GM20000 (cell line): Measurements from ENCODE around the gene CXCL16.

ENCODE experiments used
- DNase-seq: peaks from one replicate; pipeline ENCODE4 v3.0.0; 2012; ENCODE audit warnings: low spot score
- TF ChIP-seq, protein P1 (sequence below): IDR thresholded peaks from 2 replicates; pipeline ENCODE4 v1.5.1; 2012; ENCODE audit warnings: mild to moderate bottlenecking, control low read depth; ENCODE audit errors: extremely low read depth, missing control alignments

Gene CXCL16

GRCh38 chr17:4748686-4749085 is 9.0 kb upstream of the CXCL16 start:
- no peak for DNase-seq

GRCh38 chr17:4747847-4748246 is 8.1 kb upstream of the CXCL16 start:
- peak; percentile 46 for DNase-seq
- TF ChIP-seq, protein P1, sequence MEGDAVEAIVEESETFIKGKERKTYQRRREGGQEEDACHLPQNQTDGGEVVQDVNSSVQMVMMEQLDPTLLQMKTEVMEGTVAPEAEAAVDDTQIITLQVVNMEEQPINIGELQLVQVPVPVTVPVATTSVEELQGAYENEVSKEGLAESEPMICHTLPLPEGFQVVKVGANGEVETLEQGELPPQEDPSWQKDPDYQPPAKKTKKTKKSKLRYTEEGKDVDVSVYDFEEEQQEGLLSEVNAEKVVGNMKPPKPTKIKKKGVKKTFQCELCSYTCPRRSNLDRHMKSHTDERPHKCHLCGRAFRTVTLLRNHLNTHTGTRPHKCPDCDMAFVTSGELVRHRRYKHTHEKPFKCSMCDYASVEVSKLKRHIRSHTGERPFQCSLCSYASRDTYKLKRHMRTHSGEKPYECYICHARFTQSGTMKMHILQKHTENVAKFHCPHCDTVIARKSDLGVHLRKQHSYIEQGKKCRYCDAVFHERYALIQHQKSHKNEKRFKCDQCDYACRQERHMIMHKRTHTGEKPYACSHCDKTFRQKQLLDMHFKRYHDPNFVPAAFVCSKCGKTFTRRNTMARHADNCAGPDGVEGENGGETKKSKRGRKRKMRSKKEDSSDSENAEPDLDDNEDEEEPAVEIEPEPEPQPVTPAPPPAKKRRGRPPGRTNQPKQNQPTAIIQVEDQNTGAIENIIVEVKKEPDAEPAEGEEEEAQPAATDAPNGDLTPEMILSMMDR = no peak

More at GRCh38 chr17:4748686-4749085, 9.0 kb upstream of the CXCL16 start:
- TF ChIP-seq, protein P1 = no peak

DNA sequence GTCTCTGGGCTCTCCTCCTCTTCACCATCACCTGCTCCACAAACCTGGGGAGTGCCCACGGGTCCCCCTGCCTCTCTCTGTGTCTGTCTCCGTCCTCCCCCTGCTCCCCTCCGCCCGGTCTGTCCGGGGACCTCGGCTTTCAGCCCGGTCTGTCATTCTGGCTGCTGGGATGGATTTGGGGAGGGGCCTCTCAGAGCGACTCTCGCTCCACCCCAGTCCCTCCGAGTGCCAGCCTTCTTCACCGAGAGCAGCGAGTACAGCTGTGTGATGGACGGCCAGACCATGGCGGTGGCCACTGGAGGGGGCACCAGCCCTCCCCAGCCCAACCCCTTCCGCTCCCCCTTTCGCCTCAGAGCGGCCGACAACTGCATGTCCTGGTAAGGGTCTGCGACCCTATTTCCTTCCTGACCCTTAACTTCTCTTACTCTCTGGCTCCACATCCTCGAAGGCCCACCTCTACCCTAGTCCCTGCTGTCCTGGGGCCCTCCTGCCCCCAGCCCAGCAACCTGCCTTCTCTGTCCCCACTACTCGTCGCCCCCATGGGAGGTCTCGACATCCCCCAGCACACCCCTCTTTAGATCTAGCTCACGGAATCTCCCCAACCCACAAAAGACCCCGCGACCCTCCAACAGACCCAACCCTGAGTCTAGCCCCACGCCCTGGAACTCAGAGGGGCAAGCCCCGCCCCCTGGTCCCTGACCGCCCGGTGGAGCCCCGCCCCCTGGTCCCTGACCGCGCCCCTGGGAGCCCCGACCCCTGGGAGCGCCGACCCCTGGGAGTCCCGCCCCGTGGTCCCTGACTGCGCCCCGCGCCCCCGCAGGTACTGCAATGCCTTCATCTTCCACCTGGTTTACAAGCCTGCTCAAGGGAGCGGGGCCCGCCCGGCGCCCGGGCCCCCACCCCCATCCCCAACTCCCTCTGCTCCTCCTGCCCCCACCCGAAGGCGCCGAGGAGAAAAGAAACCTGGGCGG is 5.6 kb upstream of the CXCL16 start:
- TF ChIP-seq, protein P1 = no peak
- peak; percentile 34 for DNase-seq

- TF ChIP-seq, protein P1 = no peak
- no peak for DNase-seq
These were observed 4.2 kb upstream of the CXCL16 start for GRCh38 chr17:4743898-4744297.

DNA sequence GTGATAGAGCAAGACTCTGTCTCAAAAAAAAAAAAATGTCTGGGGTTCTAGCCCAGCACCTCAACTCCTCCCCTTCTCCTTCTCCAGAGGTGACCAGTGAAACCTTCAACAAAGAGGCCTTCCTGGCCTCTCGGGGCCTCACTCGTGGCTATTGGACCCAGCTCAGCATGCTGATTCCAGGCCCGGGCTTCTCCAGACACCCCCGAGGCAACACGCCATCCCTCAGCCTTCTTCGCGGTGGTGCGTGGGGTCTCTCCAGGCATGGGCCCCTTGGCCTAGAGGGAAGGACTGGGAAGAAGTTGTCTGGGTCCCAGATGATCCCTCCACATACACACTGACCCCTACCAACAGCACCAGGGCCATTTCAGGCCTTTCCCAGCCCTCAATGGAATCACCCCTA is 3.5 kb upstream of the CXCL16 start:
- DNase-seq = no peak
- TF ChIP-seq, protein P1 = no peak

DNA sequence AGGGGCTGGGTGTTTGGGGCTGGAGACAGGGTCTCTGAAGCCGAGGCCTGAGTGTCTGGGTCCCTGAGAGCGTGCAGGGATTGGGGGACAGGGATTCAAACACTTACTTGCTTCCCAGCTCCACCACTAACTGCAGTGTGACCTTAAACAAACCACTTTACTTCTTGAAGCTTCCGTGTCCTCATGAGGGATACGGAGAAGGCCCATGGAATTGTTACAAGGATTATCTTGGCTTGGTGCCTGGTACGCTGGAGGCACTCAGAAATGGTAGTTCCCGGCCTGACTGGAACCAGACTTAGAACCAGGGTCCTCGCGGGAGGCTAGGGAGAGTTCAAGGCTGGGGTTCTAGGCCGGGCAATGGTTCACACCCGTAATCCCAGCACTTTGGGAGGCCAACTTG is 2.9 kb upstream of the CXCL16 start:
- DNase-seq = no peak
- TF ChIP-seq, protein P1 = no peak

GRCh38 chr17:4742133-4742532 is 2.4 kb upstream of the CXCL16 start:
- DNase-seq = no peak
- TF ChIP-seq, protein P1 = no peak
